Esophagus muscularis mucosa (tissue), 3 donors: ENCODE measurements around the gene CKAP2.
"Not testable (repeated sequence)": the region's sequence is repeated elsewhere in the genome, so short reads cannot be mapped to it uniquely, and the experiment has no call there.

ENCODE experiments used
- CTCF ChIP-seq, 3 experiments: fragments of 200-600 bp in 2 of 3; fragments of 450-650 bp in 1 of 3; sonication (generic) in 2 of 3; IDR thresholded peaks; one replicate each; pipeline ENCODE4 v1.5.1; 2017 to 2019; ENCODE audit warnings: antibody characterized with exemption in 3 of 3, mild to moderate bottlenecking in 2 of 3, moderate library complexity in 1 of 3
- POLR2A ChIP-seq: fragments of 450-650 bp; IDR thresholded peaks from one replicate; pipeline ENCODE4 v1.6.1; 2017; ENCODE audit warnings: antibody characterized with exemption, moderate library complexity, mild to moderate bottlenecking, low read depth
- POLR2AphosphoS5 ChIP-seq, 2 donors: sonication (generic); formaldehyde crosslinking; IDR thresholded peaks; one replicate each; pipeline ENCODE4 v1.6.1; 2017; ENCODE audit warnings: antibody characterized with exemption in 2 of 2

GRCh38 chr13:52407436-52407835 lies 47.8 kb upstream of the CKAP2 start:
- not testable (repeated sequence) for TF ChIP-seq CTCF (IDR thresholded peaks at IDR 0.05); POLR2A; POLR2AphosphoS5 (IDR thresholded peaks at IDR 0.05)
